ENCODE measurements around the gene CTU2.

The CTU2 gene

DNA sequence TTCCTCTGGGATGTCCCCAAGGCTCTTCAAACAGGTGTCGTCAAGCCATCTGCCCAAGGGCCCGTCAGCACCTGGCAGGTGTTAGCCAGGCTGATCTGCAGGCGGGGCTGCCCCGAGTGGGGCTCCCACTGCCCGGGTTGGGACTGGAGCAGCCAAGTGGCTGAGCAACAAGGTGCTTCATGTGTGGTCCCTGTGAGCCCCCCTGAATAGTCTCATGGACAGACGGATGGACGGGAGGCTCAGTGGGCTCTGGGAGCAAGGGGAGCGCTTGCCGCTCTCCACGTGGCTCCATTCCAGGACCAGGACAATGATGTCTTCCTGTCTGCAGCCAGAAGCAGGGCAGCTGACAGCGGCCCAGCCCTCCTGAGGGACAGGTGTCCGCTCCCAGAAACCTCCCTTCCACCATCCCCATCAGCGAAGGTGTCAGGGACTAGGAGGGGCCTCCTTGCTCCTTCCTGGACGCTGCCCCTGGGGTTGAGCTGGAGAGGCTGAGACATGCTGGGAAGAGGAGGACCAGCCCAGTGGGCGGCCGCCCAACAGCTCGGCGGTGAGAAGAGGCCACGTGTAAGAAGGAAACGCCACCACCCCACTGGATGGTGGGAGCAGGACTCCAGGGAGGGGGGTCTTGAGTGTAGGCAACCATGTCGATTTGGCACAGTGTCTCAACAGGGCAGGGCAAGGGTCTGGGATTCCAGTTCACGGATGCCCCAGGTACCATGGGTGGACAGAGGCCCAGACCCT, 29.6 kb upstream of the CTU2 start:
- TF ChIP-seq, protein P1, sequence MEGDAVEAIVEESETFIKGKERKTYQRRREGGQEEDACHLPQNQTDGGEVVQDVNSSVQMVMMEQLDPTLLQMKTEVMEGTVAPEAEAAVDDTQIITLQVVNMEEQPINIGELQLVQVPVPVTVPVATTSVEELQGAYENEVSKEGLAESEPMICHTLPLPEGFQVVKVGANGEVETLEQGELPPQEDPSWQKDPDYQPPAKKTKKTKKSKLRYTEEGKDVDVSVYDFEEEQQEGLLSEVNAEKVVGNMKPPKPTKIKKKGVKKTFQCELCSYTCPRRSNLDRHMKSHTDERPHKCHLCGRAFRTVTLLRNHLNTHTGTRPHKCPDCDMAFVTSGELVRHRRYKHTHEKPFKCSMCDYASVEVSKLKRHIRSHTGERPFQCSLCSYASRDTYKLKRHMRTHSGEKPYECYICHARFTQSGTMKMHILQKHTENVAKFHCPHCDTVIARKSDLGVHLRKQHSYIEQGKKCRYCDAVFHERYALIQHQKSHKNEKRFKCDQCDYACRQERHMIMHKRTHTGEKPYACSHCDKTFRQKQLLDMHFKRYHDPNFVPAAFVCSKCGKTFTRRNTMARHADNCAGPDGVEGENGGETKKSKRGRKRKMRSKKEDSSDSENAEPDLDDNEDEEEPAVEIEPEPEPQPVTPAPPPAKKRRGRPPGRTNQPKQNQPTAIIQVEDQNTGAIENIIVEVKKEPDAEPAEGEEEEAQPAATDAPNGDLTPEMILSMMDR (IDR thresholded peaks at IDR 0.05): no peak

DNA sequence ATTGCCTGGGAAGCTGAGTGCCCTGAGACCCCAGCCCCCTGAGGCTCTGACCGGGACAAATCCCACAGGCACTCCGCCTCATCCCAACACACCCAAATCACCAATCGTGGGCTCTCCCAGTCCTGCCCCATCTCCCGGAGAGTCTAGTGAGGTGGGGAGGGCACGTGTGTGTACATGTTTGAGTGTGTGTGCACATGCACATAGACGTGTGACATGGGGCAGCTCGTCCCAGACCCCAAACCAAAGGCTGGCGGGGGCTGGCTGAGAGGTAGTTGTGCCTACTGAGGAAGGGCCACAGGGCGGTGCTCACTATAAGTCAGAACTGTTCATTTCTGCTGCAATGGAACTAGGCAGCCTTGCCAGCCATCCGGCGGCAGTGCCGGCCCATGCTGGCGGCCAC, 28.6 kb upstream of the CTU2 start:
- TF ChIP-seq, protein P1 (IDR thresholded peaks at IDR 0.05): no peak

DNA sequence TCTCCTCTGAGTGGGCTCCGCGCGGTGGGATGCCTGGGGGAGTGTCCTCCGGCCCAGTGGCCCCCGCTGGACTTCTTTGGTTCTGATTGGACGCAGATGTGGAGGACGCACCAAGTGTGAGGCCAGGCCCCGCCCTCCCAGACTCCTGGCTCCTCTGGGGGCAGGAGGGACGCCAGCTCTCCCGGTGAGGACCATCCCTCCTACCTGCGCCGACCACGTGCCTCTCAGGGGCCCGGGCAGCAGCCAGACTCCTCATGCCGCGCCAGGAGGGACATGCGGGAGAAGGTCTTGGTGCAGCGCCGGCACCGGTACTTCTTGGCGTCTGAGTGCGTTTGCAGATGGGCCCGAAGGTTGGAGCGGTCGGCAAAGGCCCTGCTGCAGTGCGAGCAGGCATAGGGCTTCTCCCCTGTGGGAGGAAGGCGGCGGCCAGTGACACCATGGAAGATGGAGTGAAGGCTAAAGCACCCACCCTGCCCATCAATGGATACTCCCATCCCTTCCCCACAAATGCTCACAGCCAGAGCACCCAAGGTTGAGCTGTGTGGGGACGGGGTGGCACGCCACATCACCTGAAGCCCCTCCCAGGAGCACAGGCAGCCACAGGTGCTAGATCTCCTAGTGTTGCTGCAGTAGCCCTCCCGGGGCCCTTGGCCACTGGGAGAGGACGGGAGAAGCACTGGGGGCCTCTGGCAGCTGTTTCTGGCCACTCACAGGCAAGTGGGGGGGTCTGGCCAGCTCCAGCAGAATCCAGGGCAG, 27.9 kb upstream of the CTU2 start:
- TF ChIP-seq, protein P1 (IDR thresholded peaks at IDR 0.05): no peak

DNA sequence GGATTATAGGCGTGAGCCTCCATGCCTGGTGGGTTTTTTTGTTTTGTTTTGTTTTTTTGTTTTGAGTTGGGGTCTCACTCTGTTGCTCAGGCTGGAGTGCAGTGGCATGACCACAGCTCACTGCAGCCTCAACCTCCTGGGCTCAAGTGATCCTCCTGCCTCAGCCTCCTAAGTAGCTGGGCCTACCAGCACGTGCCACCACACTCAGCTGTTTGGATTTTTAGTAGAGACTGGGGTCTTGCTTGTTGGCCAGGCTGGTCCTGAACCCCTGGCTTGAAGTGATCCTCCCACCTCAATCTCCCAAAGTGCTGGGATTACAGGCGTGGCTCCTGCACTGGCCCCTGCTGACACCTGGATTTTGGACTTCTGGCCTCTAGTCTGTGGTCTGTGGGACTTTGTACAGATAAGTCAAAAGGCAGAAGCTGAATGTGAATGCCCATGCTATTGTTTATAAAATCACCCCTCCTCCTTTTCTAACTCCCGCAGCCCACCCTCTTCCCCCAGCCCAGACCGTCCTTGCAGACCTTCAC, 25.7 kb upstream of the CTU2 start:
- TF ChIP-seq, protein P1 (IDR thresholded peaks at IDR 0.05): no peak

DNA sequence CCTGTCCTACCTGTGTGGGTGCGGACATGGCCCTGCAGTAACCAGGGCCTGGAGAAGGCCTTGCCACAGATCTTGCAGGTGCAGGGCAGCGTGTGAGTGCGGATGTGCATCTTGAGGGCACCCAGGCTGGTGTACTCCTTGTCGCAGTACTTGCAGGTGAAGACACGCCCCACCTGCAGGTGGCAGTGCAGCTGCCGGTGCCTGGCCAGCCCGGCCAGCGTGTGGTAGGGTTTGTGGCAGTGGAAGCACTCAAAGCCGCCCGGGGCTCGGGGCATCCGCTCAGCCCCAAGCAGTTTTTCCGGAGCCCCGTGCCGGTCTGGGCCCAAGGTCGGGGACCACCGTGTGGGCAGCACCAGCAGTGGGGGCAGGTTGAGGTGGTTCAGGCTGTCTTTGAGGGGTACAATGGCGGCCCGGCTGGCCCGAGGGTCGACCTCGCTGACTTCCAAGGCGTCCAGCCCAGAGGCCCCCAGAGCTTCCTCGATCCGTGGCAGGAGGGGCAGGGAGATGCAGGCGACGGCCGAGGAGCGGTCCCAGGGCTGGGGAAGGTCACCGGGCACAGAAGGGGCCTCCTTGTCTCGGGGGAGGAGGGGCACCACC, 25.1 kb upstream of the CTU2 start:
- TF ChIP-seq, protein P1 (IDR thresholded peaks at IDR 0.05): peak; percentile 55

DNA sequence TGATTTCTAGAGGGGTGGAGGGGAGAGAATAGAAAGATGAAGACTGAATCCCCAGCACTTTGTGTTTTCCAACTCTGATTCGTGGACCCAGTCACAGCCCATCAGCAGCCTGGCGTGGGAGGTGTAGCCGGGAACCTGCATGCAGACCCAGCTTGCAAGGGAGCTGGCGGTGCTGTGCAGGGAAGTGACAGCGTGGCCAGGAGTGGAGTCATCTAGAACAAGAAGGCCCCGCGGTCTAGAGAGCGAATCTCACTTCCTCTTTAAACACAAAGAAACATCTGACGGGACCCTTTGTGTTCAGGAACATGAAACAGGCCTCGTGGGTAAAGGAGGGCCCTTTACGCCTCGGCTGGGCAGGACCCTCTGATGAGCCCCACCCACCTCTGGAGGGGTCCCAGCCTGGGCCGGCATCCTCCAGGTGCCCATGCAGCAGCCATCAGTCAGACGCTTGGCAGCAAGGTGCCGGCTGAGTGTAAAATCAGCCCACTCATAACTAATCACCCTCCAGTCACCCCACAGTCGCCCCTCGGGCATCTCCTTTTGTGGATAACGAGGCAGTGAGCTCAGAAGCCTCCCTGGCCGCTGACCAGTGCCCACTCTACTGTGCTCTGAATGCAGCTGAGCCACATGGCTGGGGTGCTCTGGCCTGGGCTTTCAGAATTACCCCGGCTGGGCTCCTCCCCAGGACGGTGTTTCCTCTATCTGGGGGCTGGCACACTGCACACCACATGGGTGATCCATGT, 24.4 kb upstream of the CTU2 start:
- TF ChIP-seq, protein P1 (IDR thresholded peaks at IDR 0.05): no peak

DNA sequence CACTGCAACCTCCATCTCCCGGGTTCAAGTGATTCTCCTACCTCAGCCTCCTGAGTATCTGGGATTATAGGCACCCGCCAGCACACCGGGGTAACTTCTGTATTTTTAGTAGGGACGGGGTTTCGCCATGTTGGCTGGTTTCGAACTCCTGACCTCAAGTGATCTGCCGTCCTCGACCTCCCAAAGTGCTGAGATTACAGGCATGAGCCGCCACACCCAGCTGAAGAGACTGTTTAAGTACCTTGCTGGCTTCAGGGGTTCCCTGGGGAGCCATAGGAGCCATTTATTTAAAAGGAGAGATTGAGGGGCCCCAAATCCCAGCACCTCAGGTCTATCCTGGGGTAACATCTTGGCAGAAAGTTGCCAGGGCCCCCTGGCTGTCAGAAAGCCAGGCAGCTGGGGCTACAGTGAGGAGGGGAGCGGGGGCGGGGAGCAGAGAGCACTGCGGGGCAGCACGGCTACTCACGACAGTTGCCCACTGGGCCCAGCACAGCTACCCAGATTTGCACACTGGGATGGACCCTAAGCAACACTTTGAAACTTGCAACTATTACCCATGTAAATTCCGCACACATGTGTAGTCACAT, 21.6 kb upstream of the CTU2 start:
- TF ChIP-seq, protein P1 (IDR thresholded peaks at IDR 0.05): no peak
